ENCODE results near the gene SORCS3.

SORCS3 gene

DNA sequence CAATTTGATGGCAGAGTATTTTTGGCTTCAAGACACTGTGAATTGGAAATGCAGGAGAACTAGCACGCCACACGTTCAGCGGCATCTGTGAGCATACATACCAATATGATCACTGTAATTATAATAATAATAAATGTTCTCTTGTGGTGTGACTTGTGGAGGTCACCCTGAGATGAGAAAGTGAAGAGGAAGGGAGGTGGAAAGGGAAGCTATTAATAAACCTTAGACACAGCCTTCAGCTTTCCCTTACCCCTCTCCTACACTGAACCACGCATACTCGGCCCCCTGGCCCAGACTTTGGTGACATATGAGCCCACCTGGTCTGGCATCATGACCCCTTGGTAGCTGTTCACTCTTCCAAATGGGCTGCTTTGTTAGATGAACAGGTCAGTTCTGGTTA lies 139.1 kb downstream of the SORCS3 start:
- no peak for DNase-seq (ENCODE audit: low read depth in 1 of 2, low spot score in 1 of 2)
- TF ChIP-seq POLR2AphosphoS5 (IDR thresholded peaks at IDR 0.05; ENCODE audit: low read depth) (no peak), GABPA (IDR thresholded peaks at IDR 0.05; ENCODE audit: low read depth) (no peak)
- Histone ChIP-seq H3K27ac (replicated peaks) (no peak overlapping the region), H3K27me3 (ENCODE audit: insufficient read depth, poor library complexity, severe bottlenecking) (no peaks in the 10 kb centered on the region), H3K4me3 (replicated peaks; ENCODE audit: insufficient read depth, low read length) (no peak overlapping the region)

DNA sequence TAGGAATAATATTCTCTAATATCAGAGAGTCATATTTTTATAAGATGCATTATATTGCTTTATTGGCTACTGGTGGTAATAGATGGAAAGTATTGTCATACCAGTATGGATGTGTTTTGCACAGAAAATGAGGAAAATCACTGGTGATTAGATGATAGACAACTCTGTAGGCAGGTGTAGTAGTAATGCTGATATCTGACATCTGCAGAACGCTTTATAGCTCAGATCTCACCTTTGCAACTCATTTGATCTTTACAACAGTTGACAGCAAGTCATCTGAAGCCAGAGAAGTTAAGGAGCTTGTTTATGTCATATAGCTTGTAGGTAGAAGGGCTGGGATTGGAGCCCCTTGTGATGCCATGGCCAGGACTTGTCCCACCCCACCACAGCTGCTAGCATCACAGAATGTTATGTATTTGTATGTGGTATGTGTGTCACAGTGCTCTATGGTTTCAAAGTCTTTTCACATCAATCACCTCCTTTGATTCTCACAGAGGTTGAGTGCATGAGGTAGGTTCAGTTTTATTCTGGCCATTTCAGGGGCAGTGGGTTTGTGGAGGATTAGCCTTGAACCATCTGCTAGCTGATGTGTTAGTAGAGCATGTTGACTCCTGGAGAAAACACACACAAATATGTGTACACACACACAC lies 140.0 kb downstream of the SORCS3 start:
- H3K4me3 ChIP-seq (replicated peaks; ENCODE audit: insufficient read depth, low read length) = no peak overlapping the region
- no peak for TF ChIP-seq POLR2AphosphoS5 (IDR thresholded peaks at IDR 0.05; ENCODE audit: low read depth)
- TF ChIP-seq, protein P1, sequence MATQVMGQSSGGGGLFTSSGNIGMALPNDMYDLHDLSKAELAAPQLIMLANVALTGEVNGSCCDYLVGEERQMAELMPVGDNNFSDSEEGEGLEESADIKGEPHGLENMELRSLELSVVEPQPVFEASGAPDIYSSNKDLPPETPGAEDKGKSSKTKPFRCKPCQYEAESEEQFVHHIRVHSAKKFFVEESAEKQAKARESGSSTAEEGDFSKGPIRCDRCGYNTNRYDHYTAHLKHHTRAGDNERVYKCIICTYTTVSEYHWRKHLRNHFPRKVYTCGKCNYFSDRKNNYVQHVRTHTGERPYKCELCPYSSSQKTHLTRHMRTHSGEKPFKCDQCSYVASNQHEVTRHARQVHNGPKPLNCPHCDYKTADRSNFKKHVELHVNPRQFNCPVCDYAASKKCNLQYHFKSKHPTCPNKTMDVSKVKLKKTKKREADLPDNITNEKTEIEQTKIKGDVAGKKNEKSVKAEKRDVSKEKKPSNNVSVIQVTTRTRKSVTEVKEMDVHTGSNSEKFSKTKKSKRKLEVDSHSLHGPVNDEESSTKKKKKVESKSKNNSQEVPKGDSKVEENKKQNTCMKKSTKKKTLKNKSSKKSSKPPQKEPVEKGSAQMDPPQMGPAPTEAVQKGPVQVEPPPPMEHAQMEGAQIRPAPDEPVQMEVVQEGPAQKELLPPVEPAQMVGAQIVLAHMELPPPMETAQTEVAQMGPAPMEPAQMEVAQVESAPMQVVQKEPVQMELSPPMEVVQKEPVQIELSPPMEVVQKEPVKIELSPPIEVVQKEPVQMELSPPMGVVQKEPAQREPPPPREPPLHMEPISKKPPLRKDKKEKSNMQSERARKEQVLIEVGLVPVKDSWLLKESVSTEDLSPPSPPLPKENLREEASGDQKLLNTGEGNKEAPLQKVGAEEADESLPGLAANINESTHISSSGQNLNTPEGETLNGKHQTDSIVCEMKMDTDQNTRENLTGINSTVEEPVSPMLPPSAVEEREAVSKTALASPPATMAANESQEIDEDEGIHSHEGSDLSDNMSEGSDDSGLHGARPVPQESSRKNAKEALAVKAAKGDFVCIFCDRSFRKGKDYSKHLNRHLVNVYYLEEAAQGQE (IDR thresholded peaks at IDR 0.05; ENCODE audit: insufficient replicate concordance, low read depth) = no peak
- TF ChIP-seq, protein P2, sequence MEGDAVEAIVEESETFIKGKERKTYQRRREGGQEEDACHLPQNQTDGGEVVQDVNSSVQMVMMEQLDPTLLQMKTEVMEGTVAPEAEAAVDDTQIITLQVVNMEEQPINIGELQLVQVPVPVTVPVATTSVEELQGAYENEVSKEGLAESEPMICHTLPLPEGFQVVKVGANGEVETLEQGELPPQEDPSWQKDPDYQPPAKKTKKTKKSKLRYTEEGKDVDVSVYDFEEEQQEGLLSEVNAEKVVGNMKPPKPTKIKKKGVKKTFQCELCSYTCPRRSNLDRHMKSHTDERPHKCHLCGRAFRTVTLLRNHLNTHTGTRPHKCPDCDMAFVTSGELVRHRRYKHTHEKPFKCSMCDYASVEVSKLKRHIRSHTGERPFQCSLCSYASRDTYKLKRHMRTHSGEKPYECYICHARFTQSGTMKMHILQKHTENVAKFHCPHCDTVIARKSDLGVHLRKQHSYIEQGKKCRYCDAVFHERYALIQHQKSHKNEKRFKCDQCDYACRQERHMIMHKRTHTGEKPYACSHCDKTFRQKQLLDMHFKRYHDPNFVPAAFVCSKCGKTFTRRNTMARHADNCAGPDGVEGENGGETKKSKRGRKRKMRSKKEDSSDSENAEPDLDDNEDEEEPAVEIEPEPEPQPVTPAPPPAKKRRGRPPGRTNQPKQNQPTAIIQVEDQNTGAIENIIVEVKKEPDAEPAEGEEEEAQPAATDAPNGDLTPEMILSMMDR (IDR thresholded peaks at IDR 0.05; ENCODE audit: insufficient read depth, low read length) = no peak
- TF ChIP-seq GABPA (IDR thresholded peaks at IDR 0.05; ENCODE audit: low read depth) = no peak
- TF ChIP-seq SPI1 (IDR thresholded peaks at IDR 0.05; ENCODE audit: borderline replicate concordance, low read depth) = no peak
- H3K27ac ChIP-seq (replicated peaks) = no peak overlapping the region
- no peaks in the 10 kb centered on the region for H3K27me3 ChIP-seq (ENCODE audit: insufficient read depth, poor library complexity, severe bottlenecking)
- no peak for DNase-seq (ENCODE audit: low read depth in 1 of 2, low spot score in 1 of 2)

DNA sequence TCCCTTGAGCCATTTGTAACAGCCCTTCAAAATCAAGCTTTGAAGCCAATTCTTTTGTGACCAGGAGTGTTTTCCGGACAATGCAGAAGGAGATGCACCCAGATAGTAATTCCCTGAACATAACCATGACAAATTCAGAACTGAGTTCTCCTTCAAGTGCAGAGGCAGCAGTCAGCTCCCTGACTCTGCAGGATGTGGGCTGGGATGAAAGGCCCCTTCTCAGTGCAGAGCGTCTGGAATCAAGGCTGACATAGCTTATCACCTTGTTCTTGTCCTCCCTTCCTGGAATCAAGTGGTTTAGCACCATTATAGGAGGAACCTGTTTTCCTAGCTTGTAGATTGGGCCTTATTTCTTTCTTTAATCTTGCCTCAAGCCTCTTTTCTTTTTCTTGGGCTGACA lies 143.4 kb downstream of the SORCS3 start:
- DNase-seq (ENCODE audit: low read depth in 1 of 2, low spot score in 1 of 2) = no peak
- Histone ChIP-seq H3K27me3 (ENCODE audit: insufficient read depth, poor library complexity, severe bottlenecking) (no peaks in the 10 kb centered on the region), H3K4me3 (replicated peaks; ENCODE audit: insufficient read depth, low read length) (no peak overlapping the region), H3K27ac (replicated peaks) (no peak overlapping the region)
- TF ChIP-seq GABPA (IDR thresholded peaks at IDR 0.05; ENCODE audit: low read depth) = no peak

DNA sequence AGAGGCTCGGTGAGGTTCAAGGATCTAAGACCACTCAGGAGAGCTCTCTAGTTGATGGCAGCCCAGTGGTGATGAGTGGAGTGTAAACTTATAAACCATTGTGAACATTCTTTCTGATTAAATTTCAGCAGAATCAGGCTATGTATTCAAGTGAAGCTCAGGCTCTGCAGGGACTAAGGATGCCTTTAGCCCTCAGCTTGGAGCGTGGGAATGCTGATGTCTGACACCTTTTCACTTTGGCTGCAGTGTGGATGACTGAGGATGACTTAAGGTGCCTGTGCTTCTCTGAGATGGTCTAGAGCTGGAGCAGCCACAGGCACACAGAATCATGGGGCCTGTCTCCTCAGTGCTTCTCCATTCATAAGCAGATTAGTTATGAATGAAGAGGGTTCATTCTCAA lies 150.4 kb downstream of the SORCS3 start:
- DNase-seq (ENCODE audit: low read depth in 1 of 2, low spot score in 1 of 2) = no peak
- H3K27ac ChIP-seq (replicated peaks) = no peak overlapping the region
- H3K27me3 ChIP-seq (ENCODE audit: insufficient read depth, poor library complexity, severe bottlenecking) = no peaks in the 10 kb centered on the region
- H3K4me3 ChIP-seq (replicated peaks; ENCODE audit: insufficient read depth, low read length) = no peak overlapping the region
- TF ChIP-seq POLR2AphosphoS5 (IDR thresholded peaks at IDR 0.05; ENCODE audit: low read depth) (no peak), SPI1 (IDR thresholded peaks at IDR 0.05; ENCODE audit: borderline replicate concordance, low read depth) (no peak), GABPA (IDR thresholded peaks at IDR 0.05; ENCODE audit: low read depth) (no peak)
- TF ChIP-seq, protein P1 (IDR thresholded peaks at IDR 0.05; ENCODE audit: insufficient replicate concordance, low read depth) = no peak
- TF ChIP-seq, protein P2 (IDR thresholded peaks at IDR 0.05; ENCODE audit: insufficient read depth, low read length) = no peak

DNA sequence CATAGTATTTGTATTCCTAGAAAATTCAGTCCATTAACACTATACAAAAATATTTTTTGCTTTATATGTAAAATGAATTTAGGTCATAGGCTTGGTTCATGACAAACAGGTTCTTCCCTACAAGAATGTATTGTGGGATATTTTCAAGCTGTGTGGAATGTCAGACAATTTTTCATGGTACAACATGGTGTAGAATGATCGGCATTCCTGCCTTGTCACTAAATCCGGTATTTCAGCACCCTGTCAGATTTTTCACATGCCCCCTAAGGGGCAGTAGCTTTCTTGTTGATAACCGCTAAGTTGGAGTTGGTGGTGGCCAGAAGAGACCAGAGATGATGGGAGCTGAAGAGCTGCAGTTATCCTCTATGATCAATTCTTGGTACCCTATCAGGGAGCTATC lies 154.3 kb downstream of the SORCS3 start:
- Histone ChIP-seq H3K27ac (replicated peaks) (no peak overlapping the region), H3K4me3 (replicated peaks; ENCODE audit: insufficient read depth, low read length) (no peak overlapping the region), H3K27me3 (ENCODE audit: insufficient read depth, poor library complexity, severe bottlenecking) (no peaks in the 10 kb centered on the region)
- TF ChIP-seq POLR2AphosphoS5 (IDR thresholded peaks at IDR 0.05; ENCODE audit: low read depth) (no peak), GABPA (IDR thresholded peaks at IDR 0.05; ENCODE audit: low read depth) (no peak), SPI1 (IDR thresholded peaks at IDR 0.05; ENCODE audit: borderline replicate concordance, low read depth) (no peak)
- TF ChIP-seq, protein P2 (IDR thresholded peaks at IDR 0.05; ENCODE audit: insufficient read depth, low read length) = no peak
- TF ChIP-seq, protein P1 (IDR thresholded peaks at IDR 0.05; ENCODE audit: insufficient replicate concordance, low read depth) = no peak
- DNase-seq (ENCODE audit: low read depth in 1 of 2, low spot score in 1 of 2) = no peak

Data from HL-60 (cell line).